Heart left ventricle (tissue), 13 donors: ENCODE results near the gene SAMD11.

Experiments used
- CTCF ChIP-seq, 12 donors: fragments of 200-600 bp; sonication (generic) in 4 of 12; IDR thresholded peaks; one replicate each; pipeline versions ENCODE4 v1.5.0 to v1.8.0; 2018 to 2022; ENCODE audit warnings: antibody characterized with exemption in 12 of 12, mild to moderate bottlenecking in 5 of 12
- POLR2A ChIP-seq, 2 donors: fragments of 450-650 bp; IDR thresholded peaks; one replicate each; pipeline ENCODE4 v1.6.1; 2017; ENCODE audit warnings: antibody characterized with exemption in 2 of 2, mild to moderate bottlenecking in 2 of 2, moderate library complexity in 2 of 2
- donor health status: ischemic (EF 13 %, LVEDD 7.1; RV severe dilation, severe dysfunction).
- donor health status: DM: no; HTN: yes; CAD: no.
- donor health status: DM: no; HTN: no; CAD: no.
- donor health status: ischemic (EF 25% LVEDD 6.9; RV normal size, moderate dysfunction).
- donor health status: ischemic (EF 25% LVEDD 5.7; RV mildly dilated, moderate dysfunction).
- donor health status: ischemic (EF 35%, LVEDD 5.7; RV mildly dilated, moderate dysfunction).
- donor health status: nonischemic (EF 11% LVEDD 7.7; RV severe dilation, severe dysfunction).
- donor health status: DM: yes; HTN: yes; CAD: no.
- donor health status: PGD.
- donor health status: ischemic (EF 29% LVEDD 5.4; RV normal size, mild dysfunction).
- donor health status: nonischemic (EF 23%, LVEDD 6.1; RV moderate dilation, normal function).

GRCh38 chr1:903721-904271 is 19.9 kb upstream of the SAMD11 start:
- TF ChIP-seq CTCF (IDR thresholded peaks at IDR 0.05) (no peak), POLR2A (IDR thresholded peaks at IDR 0.05) (no peak)
